GM23338 (cell line): ENCODE measurements around the gene SLC6A1. TPM values are rescaled to one million over a fixed set of nuclear protein-coding genes. Genes with fewer than 3 reads are reported as not detected.

ENCODE experiments used
- ATAC-seq: fragments of 200-7000 bp; cut with Tn5 transposase; 3 replicates; pipeline ENCODE4 v1.9.1; 2020
- DNase-seq: peaks from one replicate; pipeline ENCODE4 v3.0.0-alpha.2; 2015; ENCODE audit warnings: low spot score
- H2AFZ ChIP-seq: fragments of 200-600 bp; sonication (generic); 2 replicates; pipeline ENCODE4 v1.8.0; 2016; ENCODE audit warnings: antibody characterized with exemption, mild to moderate bottlenecking, moderate library complexity
- H3F3A ChIP-seq: fragments of 200-600 bp; sonication (generic); replicated peaks from 2 replicates; pipeline ENCODE4 v1.8.0; 2017; ENCODE audit warnings: antibody characterized with exemption, mixed run types, low read depth
- H3K27ac ChIP-seq: fragments of 200-600 bp; sonication (generic); 2 replicates; pipeline ENCODE4 v1.6.1; 2016; ENCODE audit warnings: low read depth
- H3K27me3 ChIP-seq: fragments of 200-600 bp; sonication (generic); 2 replicates; pipeline ENCODE4 v1.8.0; 2016; ENCODE audit warnings: mild to moderate bottlenecking, mixed run types, moderate library complexity; ENCODE audit not compliant: insufficient read depth
- H3K36me3 ChIP-seq: fragments of 200-600 bp; sonication (generic); 2 replicates; pipeline ENCODE4 v1.8.0; 2016; ENCODE audit warnings: mild to moderate bottlenecking; ENCODE audit not compliant: insufficient read depth
- H3K4me1 ChIP-seq: fragments of 200-600 bp; sonication (generic); 2 replicates; pipeline ENCODE4 v1.8.0; 2016; ENCODE audit warnings: mild to moderate bottlenecking, moderate library complexity; ENCODE audit not compliant: insufficient read depth
- H3K4me2 ChIP-seq: fragments of 200-600 bp; sonication (generic); 2 replicates; pipeline ENCODE4 v1.7.1; 2017; ENCODE audit warnings: mixed run types
- H3K4me3 ChIP-seq: fragments of 200-600 bp; sonication (generic); 2 replicates; pipeline ENCODE4 v1.6.1; 2016; ENCODE audit warnings: mixed run types
- H3K79me2 ChIP-seq: fragments of 200-600 bp; sonication (generic); replicated peaks from 2 replicates; pipeline ENCODE4 v1.8.0; 2017; ENCODE audit warnings: mild to moderate bottlenecking; ENCODE audit not compliant: insufficient read depth
- H3K9me2 ChIP-seq: fragments of 200-600 bp; sonication (generic); 2 replicates; pipeline ENCODE4 v1.8.0; 2017; ENCODE audit not compliant: insufficient read depth
- H4K20me1 ChIP-seq: fragments of 200-600 bp; sonication (generic); replicated peaks from 2 replicates; pipeline ENCODE4 v1.8.0; 2017; ENCODE audit warnings: mild to moderate bottlenecking; ENCODE audit not compliant: insufficient read depth
- H3K27ac Mint-ChIP-seq: 2 replicates; pipeline ENCODE4 v1.8.0; 2020; ENCODE audit warnings: inconsistent platforms, mild to moderate bottlenecking, moderate library complexity, mixed read lengths
- H3K27me3 Mint-ChIP-seq: 3 replicates; pipeline ENCODE4 v1.8.0; 2022; ENCODE audit warnings: low read depth, mild to moderate bottlenecking, moderate library complexity, mixed read lengths, inconsistent platforms; ENCODE audit not compliant: insufficient read depth, poor library complexity
- H3K36me3 Mint-ChIP-seq: 3 replicates; pipeline ENCODE4 v1.8.0; 2021; ENCODE audit warnings: low read depth, mild to moderate bottlenecking, inconsistent platforms, moderate library complexity, mixed read lengths
- H3K4me1 Mint-ChIP-seq: 3 replicates; pipeline ENCODE4 v1.8.0; 2020; ENCODE audit warnings: mild to moderate bottlenecking, inconsistent platforms, mixed read lengths
- H3K4me3 Mint-ChIP-seq: 3 replicates; pipeline ENCODE4 v1.8.0; 2021; ENCODE audit warnings: moderate library complexity, mild to moderate bottlenecking, inconsistent platforms, mixed read lengths
- H3K9me3 Mint-ChIP-seq: 3 replicates; pipeline ENCODE4 v1.8.0; 2020; ENCODE audit warnings: moderate library complexity, mild to moderate bottlenecking, inconsistent platforms, mixed read lengths
- CREB1 ChIP-seq: fragments of 250-450 bp; sonication (Bioruptor Pico); IDR thresholded peaks from 2 replicates; pipeline ENCODE4 v1.5.0; 2020; ENCODE audit warnings: low read depth, mild to moderate bottlenecking, moderate library complexity
- EZH2 ChIP-seq: fragments of 200-600 bp; sonication (generic); IDR thresholded peaks from one replicate; pipeline ENCODE4 v1.8.0; 2017; ENCODE audit warnings: antibody characterized with exemption, mild to moderate bottlenecking, low read depth; ENCODE audit not compliant: unreplicated experiment
- EZH2phosphoT487 ChIP-seq: fragments of 200-600 bp; sonication (generic); IDR thresholded peaks from one replicate; pipeline ENCODE4 v1.8.1; 2018; ENCODE audit warnings: antibody characterized with exemption; ENCODE audit not compliant: unreplicated experiment
- JUNB ChIP-seq: IDR thresholded peaks from one replicate; pipeline ENCODE4 v1.6.1; 2016; ENCODE audit warnings: antibody characterized with exemption; ENCODE audit not compliant: unreplicated experiment
- POLR2AphosphoS5 ChIP-seq: IDR thresholded peaks from 2 replicates; pipeline ENCODE4 v1.6.1; 2016; ENCODE audit warnings: antibody characterized with exemption, low read depth
- STAT1 ChIP-seq: IDR thresholded peaks from one replicate; pipeline ENCODE4 v1.6.1; 2016; ENCODE audit warnings: antibody characterized with exemption; ENCODE audit not compliant: unreplicated experiment
- ZNF114 ChIP-seq: fragments of 250-450 bp; sonication (Bioruptor Pico); IDR thresholded peaks from 2 replicates; pipeline ENCODE4 v1.5.0; 2020; ENCODE audit warnings: mild to moderate bottlenecking, moderate library complexity
- ZNF331 ChIP-seq: fragments of 250-450 bp; sonication (Bioruptor Pico); IDR thresholded peaks from 2 replicates; pipeline ENCODE4 v1.5.0; 2020; ENCODE audit warnings: low read depth, mild to moderate bottlenecking, moderate library complexity
- polyA plus RNA-seq: library from polyadenylated mRNA; unstranded; fragments of >200 nt; fragmentation: Nextera tagmentation; extraction: Ambion mirVana; gene quantifications from 2 replicates; pipeline ENCODE4 v1.2.1, GENCODE V29; 2016
- total RNA-seq: library from RNA; depleted of rRNA; stranded (reverse); fragments of >200 nt; shearing (Covaris generic); gene quantifications from 2 replicates; pipeline ENCODE4 v1.2.3, GENCODE V29; 2014
- TF ChIP-seq, protein P1 (sequence below): fragments of 250-450 bp; sonication (Bioruptor Pico); IDR thresholded peaks from 2 replicates; pipeline ENCODE4 v1.5.0; 2020; ENCODE audit warnings: mild to moderate bottlenecking, moderate library complexity
- TF ChIP-seq, protein P2 (sequence below), 2 experiments: fragments of 200-600 bp in 1 of 2; sonication (generic) in 1 of 2; conservative IDR thresholded peaks; 2 replicates each; pipeline versions ENCODE4 v1.5.1 to v1.6.1; 2016 to 2017; ENCODE audit warnings: antibody characterized with exemption in 2 of 2, low read depth in 2 of 2, mild to moderate bottlenecking in 2 of 2, moderate library complexity in 1 of 2
- TF ChIP-seq, protein P3 (sequence below): IDR thresholded peaks from 2 replicates; pipeline ENCODE4 v1.6.1; 2016; ENCODE audit warnings: antibody characterized with exemption

The SLC6A1 gene
- total and polyA plus RNA-seq, 2 experiments from 2014 or later: 0.16 to 0.28 TPM

DNA sequence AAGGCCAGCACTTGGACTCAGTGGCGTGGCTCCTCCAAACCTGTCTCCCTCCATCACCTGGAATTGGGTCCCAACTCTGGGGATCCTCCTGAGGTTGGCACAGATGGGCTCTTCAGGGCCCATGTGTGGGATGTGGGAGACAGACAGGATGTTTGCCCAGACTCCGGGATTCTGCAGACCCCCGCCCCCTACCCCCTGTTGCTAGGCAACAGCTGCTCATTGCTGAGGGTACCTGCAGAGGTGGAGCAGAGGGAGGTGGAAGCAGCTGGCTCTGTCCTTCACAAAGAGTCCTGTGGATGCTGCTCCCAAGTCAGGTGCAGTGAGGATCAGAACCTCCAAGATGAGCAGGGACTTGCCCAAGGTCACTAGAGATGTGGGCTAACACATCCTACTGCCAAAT lies 40.0 kb upstream of the SLC6A1 start:
- H3K4me1 Mint-ChIP-seq: peaks cover 4% of the 10 kb centered on the region; the same call in 2 of the 3 replicates
- Histone ChIP-seq H3K4me2 (no peak overlapping the region), H3F3A (no peaks in the 10 kb centered on the region), H3K4me1 (no peaks in the 10 kb centered on the region), H3K79me2 (no peaks in the 10 kb centered on the region), H3K9me2 (no peaks in the 10 kb centered on the region), H4K20me1 (no peaks in the 10 kb centered on the region), H3K4me3 (no peak overlapping the region), H3K27ac (no peak overlapping the region), H3K36me3 (no peaks in the 10 kb centered on the region), H2AFZ (no peak overlapping the region), H3K27me3 (no peaks in the 10 kb centered on the region)
- no peak overlapping the region for H3K4me3 Mint-ChIP-seq
- ATAC-seq (no peak), DNase-seq (peak; percentile 7)
- H3K27me3 Mint-ChIP-seq: peaks cover 6% of the 10 kb centered on the region
- no peaks in the 10 kb centered on the region for H3K36me3 Mint-ChIP-seq
- TF ChIP-seq EZH2: no peak
- TF ChIP-seq ZNF331: no peak
- no peak for TF ChIP-seq STAT1
- TF ChIP-seq, protein P1, sequence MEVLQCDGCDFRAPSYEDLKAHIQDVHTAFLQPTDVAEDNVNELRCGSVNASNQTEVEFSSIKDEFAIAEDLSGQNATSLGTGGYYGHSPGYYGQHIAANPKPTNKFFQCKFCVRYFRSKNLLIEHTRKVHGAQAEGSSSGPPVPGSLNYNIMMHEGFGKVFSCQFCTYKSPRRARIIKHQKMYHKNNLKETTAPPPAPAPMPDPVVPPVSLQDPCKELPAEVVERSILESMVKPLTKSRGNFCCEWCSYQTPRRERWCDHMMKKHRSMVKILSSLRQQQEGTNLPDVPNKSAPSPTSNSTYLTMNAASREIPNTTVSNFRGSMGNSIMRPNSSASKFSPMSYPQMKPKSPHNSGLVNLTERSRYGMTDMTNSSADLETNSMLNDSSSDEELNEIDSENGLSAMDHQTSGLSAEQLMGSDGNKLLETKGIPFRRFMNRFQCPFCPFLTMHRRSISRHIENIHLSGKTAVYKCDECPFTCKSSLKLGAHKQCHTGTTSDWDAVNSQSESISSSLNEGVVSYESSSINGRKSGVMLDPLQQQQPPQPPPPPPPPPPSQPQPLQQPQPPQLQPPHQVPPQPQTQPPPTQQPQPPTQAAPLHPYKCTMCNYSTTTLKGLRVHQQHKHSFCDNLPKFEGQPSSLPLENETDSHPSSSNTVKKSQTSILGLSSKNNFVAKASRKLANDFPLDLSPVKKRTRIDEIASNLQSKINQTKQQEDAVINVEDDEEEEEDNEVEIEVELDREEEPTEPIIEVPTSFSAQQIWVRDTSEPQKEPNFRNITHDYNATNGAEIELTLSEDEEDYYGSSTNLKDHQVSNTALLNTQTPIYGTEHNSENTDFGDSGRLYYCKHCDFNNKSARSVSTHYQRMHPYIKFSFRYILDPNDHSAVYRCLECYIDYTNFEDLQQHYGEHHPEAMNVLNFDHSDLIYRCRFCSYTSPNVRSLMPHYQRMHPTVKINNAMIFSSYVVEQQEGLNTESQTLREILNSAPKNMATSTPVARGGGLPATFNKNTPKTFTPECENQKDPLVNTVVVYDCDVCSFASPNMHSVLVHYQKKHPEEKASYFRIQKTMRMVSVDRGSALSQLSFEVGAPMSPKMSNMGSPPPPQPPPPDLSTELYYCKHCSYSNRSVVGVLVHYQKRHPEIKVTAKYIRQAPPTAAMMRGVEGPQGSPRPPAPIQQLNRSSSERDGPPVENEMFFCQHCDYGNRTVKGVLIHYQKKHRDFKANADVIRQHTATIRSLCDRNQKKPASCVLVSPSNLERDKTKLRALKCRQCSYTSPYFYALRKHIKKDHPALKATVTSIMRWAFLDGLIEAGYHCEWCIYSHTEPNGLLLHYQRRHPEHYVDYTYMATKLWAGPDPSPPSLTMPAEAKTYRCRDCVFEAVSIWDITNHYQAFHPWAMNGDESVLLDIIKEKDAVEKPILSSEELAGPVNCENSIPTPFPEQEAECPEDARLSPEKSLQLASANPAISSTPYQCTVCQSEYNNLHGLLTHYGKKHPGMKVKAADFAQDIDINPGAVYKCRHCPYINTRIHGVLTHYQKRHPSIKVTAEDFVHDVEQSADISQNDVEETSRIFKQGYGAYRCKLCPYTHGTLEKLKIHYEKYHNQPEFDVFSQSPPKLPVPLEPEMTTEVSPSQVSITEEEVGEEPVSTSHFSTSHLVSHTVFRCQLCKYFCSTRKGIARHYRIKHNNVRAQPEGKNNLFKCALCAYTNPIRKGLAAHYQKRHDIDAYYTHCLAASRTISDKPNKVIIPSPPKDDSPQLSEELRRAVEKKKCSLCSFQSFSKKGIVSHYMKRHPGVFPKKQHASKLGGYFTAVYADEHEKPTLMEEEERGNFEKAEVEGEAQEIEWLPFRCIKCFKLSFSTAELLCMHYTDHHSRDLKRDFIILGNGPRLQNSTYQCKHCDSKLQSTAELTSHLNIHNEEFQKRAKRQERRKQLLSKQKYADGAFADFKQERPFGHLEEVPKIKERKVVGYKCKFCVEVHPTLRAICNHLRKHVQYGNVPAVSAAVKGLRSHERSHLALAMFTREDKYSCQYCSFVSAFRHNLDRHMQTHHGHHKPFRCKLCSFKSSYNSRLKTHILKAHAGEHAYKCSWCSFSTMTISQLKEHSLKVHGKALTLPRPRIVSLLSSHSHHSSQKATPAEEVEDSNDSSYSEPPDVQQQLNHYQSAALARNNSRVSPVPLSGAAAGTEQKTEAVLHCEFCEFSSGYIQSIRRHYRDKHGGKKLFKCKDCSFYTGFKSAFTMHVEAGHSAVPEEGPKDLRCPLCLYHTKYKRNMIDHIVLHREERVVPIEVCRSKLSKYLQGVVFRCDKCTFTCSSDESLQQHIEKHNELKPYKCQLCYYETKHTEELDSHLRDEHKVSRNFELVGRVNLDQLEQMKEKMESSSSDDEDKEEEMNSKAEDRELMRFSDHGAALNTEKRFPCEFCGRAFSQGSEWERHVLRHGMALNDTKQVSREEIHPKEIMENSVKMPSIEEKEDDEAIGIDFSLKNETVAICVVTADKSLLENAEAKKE (CRISPR knock-in tag): no peak
- H3K9me3 Mint-ChIP-seq: no peaks in the 10 kb centered on the region
- H3K27ac Mint-ChIP-seq: no peak overlapping the region

DNA sequence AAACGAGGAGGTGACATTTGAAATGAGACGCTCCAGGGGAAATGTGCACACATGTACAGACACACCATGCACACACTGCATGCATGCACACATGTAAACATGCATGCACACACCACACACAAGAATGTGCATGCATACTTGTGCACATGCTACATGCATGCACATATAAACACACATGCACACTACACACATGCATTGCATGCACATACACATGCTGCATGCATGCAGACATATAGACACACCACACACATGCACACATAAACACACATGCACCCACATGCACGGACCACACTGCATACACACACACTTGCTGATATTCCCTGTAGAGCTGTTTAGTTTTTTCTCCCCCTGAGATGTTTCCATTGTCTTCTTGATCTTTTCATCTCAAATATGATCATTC lies 37.8 kb upstream of the SLC6A1 start:
- H3K4me1 ChIP-seq: no peaks in the 10 kb centered on the region
- H4K20me1 ChIP-seq: no peaks in the 10 kb centered on the region
- Mint-ChIP-seq H3K4me3 (no peak overlapping the region), H3K36me3 (no peaks in the 10 kb centered on the region), H3K27ac (no peak overlapping the region), H3K4me1 (peaks cover 4% of the 10 kb centered on the region; the same call in 2 of the 3 replicates), H3K27me3 (peaks cover 6% of the 10 kb centered on the region), H3K9me3 (no peaks in the 10 kb centered on the region)
- DNase-seq (no peak), ATAC-seq (no peak)
- H3K27ac ChIP-seq: no peak overlapping the region
- H2AFZ ChIP-seq: no peak overlapping the region
- no peak overlapping the region for H3K4me3 ChIP-seq
- H3K4me2 ChIP-seq: no peak overlapping the region
- no peaks in the 10 kb centered on the region for H3K9me2 ChIP-seq
- no peaks in the 10 kb centered on the region for H3K79me2 ChIP-seq
- no peaks in the 10 kb centered on the region for H3K36me3 ChIP-seq
- H3F3A ChIP-seq: no peaks in the 10 kb centered on the region
- H3K27me3 ChIP-seq: no peaks in the 10 kb centered on the region
- TF ChIP-seq POLR2AphosphoS5: no peak
- no peak for TF ChIP-seq JUNB
- TF ChIP-seq STAT1: no peak
- no peak for TF ChIP-seq EZH2
- TF ChIP-seq, protein P2, sequence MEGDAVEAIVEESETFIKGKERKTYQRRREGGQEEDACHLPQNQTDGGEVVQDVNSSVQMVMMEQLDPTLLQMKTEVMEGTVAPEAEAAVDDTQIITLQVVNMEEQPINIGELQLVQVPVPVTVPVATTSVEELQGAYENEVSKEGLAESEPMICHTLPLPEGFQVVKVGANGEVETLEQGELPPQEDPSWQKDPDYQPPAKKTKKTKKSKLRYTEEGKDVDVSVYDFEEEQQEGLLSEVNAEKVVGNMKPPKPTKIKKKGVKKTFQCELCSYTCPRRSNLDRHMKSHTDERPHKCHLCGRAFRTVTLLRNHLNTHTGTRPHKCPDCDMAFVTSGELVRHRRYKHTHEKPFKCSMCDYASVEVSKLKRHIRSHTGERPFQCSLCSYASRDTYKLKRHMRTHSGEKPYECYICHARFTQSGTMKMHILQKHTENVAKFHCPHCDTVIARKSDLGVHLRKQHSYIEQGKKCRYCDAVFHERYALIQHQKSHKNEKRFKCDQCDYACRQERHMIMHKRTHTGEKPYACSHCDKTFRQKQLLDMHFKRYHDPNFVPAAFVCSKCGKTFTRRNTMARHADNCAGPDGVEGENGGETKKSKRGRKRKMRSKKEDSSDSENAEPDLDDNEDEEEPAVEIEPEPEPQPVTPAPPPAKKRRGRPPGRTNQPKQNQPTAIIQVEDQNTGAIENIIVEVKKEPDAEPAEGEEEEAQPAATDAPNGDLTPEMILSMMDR (conservative IDR thresholded peaks at IDR 0.05; ENCODE audit: low read depth in 2 of 2): no peak
- TF ChIP-seq, protein P3, sequence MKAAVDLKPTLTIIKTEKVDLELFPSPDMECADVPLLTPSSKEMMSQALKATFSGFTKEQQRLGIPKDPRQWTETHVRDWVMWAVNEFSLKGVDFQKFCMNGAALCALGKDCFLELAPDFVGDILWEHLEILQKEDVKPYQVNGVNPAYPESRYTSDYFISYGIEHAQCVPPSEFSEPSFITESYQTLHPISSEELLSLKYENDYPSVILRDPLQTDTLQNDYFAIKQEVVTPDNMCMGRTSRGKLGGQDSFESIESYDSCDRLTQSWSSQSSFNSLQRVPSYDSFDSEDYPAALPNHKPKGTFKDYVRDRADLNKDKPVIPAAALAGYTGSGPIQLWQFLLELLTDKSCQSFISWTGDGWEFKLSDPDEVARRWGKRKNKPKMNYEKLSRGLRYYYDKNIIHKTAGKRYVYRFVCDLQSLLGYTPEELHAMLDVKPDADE: no peak
- no peak for TF ChIP-seq ZNF114 (CRISPR knock-in tag)
- no peak for TF ChIP-seq EZH2phosphoT487
- no peak for TF ChIP-seq CREB1 (CRISPR knock-in tag)
